ENCODE measurements around the gene ZFP64.

- no peak for TF ChIP-seq POLR2A (IDR thresholded peaks at IDR 0.05; ENCODE audit: low read depth, low read length)
- TF ChIP-seq FOS (IDR thresholded peaks at IDR 0.05; ENCODE audit: borderline replicate concordance, insufficient read depth, low read length): no peak
Observed at GRCh38 chr20:52142757-52143156, 48.8 kb downstream of the ZFP64 start.
